ENCODE results near the gene TANGO6.
"Not testable (repeated sequence)": the region's sequence is repeated elsewhere in the genome, so short reads cannot be mapped to it uniquely, and the experiment has no call there.

TANGO6 gene

GRCh38 chr16:68980695-68981315 is 137.5 kb downstream of the TANGO6 start:
- FAIRE-seq (no peak), DNase-seq (ENCODE audit: insufficient read length) (no peak)
- TF ChIP-seq POLR2A (IDR thresholded peaks at IDR 0.05; ENCODE audit: low read depth, low read length), result no peak
- TF ChIP-seq POLR2AphosphoS5 (IDR thresholded peaks at IDR 0.05; ENCODE audit: low read depth, low read length), result no peak
- no peak for TF ChIP-seq TAF1 (IDR thresholded peaks at IDR 0.05; ENCODE audit: borderline replicate concordance, low read depth, low read length)

- FAIRE-seq (no peak), DNase-seq (ENCODE audit: insufficient read length) (no peak)
- TF ChIP-seq TAF1 (IDR thresholded peaks at IDR 0.05; ENCODE audit: borderline replicate concordance, low read depth, low read length) (no peak), POLR2AphosphoS5 (IDR thresholded peaks at IDR 0.05; ENCODE audit: low read depth, low read length) (no peak), POLR2A (IDR thresholded peaks at IDR 0.05; ENCODE audit: low read depth, low read length) (no peak)
Observed at GRCh38 chr16:68981971-68982370, 138.6 kb downstream of the TANGO6 start.

- no peak for DNase-seq (ENCODE audit: insufficient read length)
- no peak for TF ChIP-seq POLR2AphosphoS5 (IDR thresholded peaks at IDR 0.05; ENCODE audit: low read depth, low read length)
- no peak for FAIRE-seq
Observed at GRCh38 chr16:68984467-68984866, 141.1 kb downstream of the TANGO6 start.

GRCh38 chr16:68985268-68985667 is 141.9 kb downstream of the TANGO6 start:
- TF ChIP-seq POLR2A (IDR thresholded peaks at IDR 0.05; ENCODE audit: low read depth, low read length), result no peak
- TF ChIP-seq POLR2AphosphoS5 (IDR thresholded peaks at IDR 0.05; ENCODE audit: low read depth, low read length), result no peak
- no peak for TF ChIP-seq TAF1 (IDR thresholded peaks at IDR 0.05; ENCODE audit: borderline replicate concordance, low read depth, low read length)
- DNase-seq (ENCODE audit: insufficient read length) (no peak), FAIRE-seq (no peak)

GRCh38 chr16:68985855-68986254 is 142.5 kb downstream of the TANGO6 start:
- DNase-seq (ENCODE audit: insufficient read length) (no peak), FAIRE-seq (no peak)
- no peak for TF ChIP-seq POLR2A (IDR thresholded peaks at IDR 0.05; ENCODE audit: low read depth, low read length)
- no peak for TF ChIP-seq TAF1 (IDR thresholded peaks at IDR 0.05; ENCODE audit: borderline replicate concordance, low read depth, low read length)
- TF ChIP-seq POLR2AphosphoS5 (IDR thresholded peaks at IDR 0.05; ENCODE audit: low read depth, low read length), result no peak

- no peak for DNase-seq (ENCODE audit: insufficient read length)
- TF ChIP-seq POLR2A (IDR thresholded peaks at IDR 0.05; ENCODE audit: low read depth, low read length) (no peak), POLR2AphosphoS5 (IDR thresholded peaks at IDR 0.05; ENCODE audit: low read depth, low read length) (no peak), TAF1 (IDR thresholded peaks at IDR 0.05; ENCODE audit: borderline replicate concordance, low read depth, low read length) (no peak)
- FAIRE-seq, result no peak
Observed at GRCh38 chr16:68987734-68988457, 144.6 kb downstream of the TANGO6 start.

- FAIRE-seq, result not testable (repeated sequence)
Observed at GRCh38 chr16:68990172-68990845, 147.0 kb downstream of the TANGO6 start.

GRCh38 chr16:68991075-68991474 is 147.7 kb downstream of the TANGO6 start:
- DNase-seq (ENCODE audit: insufficient read length) (no peak), FAIRE-seq (no peak)
- TF ChIP-seq TAF1 (IDR thresholded peaks at IDR 0.05; ENCODE audit: borderline replicate concordance, low read depth, low read length) (no peak), POLR2A (IDR thresholded peaks at IDR 0.05; ENCODE audit: low read depth, low read length) (no peak), POLR2AphosphoS5 (IDR thresholded peaks at IDR 0.05; ENCODE audit: low read depth, low read length) (no peak)

More at GRCh38 chr16:68990172-68990845, 147.0 kb downstream of the TANGO6 start:
- not testable (repeated sequence) for DNase-seq (ENCODE audit: insufficient read length)

- TF ChIP-seq TAF1 (IDR thresholded peaks at IDR 0.05; ENCODE audit: borderline replicate concordance, low read depth, low read length) (no peak), POLR2AphosphoS5 (IDR thresholded peaks at IDR 0.05; ENCODE audit: low read depth, low read length) (no peak), POLR2A (IDR thresholded peaks at IDR 0.05; ENCODE audit: low read depth, low read length) (no peak)
- FAIRE-seq (no peak), DNase-seq (ENCODE audit: insufficient read length) (no peak)
Observed at GRCh38 chr16:68992521-68992920, 149.2 kb downstream of the TANGO6 start.

GRCh38 chr16:68993456-68993855 is 150.1 kb downstream of the TANGO6 start:
- no peak for DNase-seq (ENCODE audit: insufficient read length)
- no peak for FAIRE-seq
- no peak for TF ChIP-seq TAF1 (IDR thresholded peaks at IDR 0.05; ENCODE audit: borderline replicate concordance, low read depth, low read length)
- TF ChIP-seq POLR2A (IDR thresholded peaks at IDR 0.05; ENCODE audit: low read depth, low read length), result no peak
- no peak for TF ChIP-seq POLR2AphosphoS5 (IDR thresholded peaks at IDR 0.05; ENCODE audit: low read depth, low read length)

- DNase-seq (ENCODE audit: insufficient read length) (no peak), FAIRE-seq (no peak)
- TF ChIP-seq TAF1 (IDR thresholded peaks at IDR 0.05; ENCODE audit: borderline replicate concordance, low read depth, low read length) (no peak), POLR2A (IDR thresholded peaks at IDR 0.05; ENCODE audit: low read depth, low read length) (no peak), POLR2AphosphoS5 (IDR thresholded peaks at IDR 0.05; ENCODE audit: low read depth, low read length) (no peak)
Observed at GRCh38 chr16:68993885-68994284, 150.6 kb downstream of the TANGO6 start.

- FAIRE-seq, result no peak
- DNase-seq (ENCODE audit: insufficient read length), result no peak
- TF ChIP-seq POLR2AphosphoS5 (IDR thresholded peaks at IDR 0.05; ENCODE audit: low read depth, low read length), result no peak
- TF ChIP-seq POLR2A (IDR thresholded peaks at IDR 0.05; ENCODE audit: low read depth, low read length), result no peak
- no peak for TF ChIP-seq TAF1 (IDR thresholded peaks at IDR 0.05; ENCODE audit: borderline replicate concordance, low read depth, low read length)
Observed at GRCh38 chr16:68994324-68994723, 151.0 kb downstream of the TANGO6 start.

Data from GM12892 (cell line).